Measurements from ENCODE around the gene TEAD1.

GRCh38 chr11:12993626-12994025 is 319.4 kb downstream of the TEAD1 start:
- TF ChIP-seq CTCF (conservative IDR thresholded peaks at IDR 0.05) (no peak), ZFX (IDR thresholded peaks at IDR 0.05) (no peak)
